Measurements from ENCODE around the gene MUC22.
"Not testable (repeated sequence)": the region's sequence is repeated elsewhere in the genome, so short reads cannot be mapped to it uniquely, and the experiment has no call there.

MUC22 gene

GRCh38 chr6:30998785-30999184, 11.5 kb upstream of the MUC22 start:
- no peaks in the 10 kb centered on the region for H3K4me1 ChIP-seq
- intact Hi-C loops (cut with DNase I; ENCODE audit: low total_unique reads): no loop called here
- no peaks in the 10 kb centered on the region for H3K36me3 ChIP-seq
- H3K4me3 ChIP-seq: no peak overlapping the region
- DNase-seq: no peak
- no peak overlapping the region for H3K27ac ChIP-seq
- TF ChIP-seq, protein P1, sequence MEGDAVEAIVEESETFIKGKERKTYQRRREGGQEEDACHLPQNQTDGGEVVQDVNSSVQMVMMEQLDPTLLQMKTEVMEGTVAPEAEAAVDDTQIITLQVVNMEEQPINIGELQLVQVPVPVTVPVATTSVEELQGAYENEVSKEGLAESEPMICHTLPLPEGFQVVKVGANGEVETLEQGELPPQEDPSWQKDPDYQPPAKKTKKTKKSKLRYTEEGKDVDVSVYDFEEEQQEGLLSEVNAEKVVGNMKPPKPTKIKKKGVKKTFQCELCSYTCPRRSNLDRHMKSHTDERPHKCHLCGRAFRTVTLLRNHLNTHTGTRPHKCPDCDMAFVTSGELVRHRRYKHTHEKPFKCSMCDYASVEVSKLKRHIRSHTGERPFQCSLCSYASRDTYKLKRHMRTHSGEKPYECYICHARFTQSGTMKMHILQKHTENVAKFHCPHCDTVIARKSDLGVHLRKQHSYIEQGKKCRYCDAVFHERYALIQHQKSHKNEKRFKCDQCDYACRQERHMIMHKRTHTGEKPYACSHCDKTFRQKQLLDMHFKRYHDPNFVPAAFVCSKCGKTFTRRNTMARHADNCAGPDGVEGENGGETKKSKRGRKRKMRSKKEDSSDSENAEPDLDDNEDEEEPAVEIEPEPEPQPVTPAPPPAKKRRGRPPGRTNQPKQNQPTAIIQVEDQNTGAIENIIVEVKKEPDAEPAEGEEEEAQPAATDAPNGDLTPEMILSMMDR (IDR thresholded peaks at IDR 0.05): no peak
- no peaks in the 10 kb centered on the region for H3K9me3 ChIP-seq
- H3K27me3 ChIP-seq: peaks cover 0 to 3% of the 10 kb centered on the region in 2 donors

DNA sequence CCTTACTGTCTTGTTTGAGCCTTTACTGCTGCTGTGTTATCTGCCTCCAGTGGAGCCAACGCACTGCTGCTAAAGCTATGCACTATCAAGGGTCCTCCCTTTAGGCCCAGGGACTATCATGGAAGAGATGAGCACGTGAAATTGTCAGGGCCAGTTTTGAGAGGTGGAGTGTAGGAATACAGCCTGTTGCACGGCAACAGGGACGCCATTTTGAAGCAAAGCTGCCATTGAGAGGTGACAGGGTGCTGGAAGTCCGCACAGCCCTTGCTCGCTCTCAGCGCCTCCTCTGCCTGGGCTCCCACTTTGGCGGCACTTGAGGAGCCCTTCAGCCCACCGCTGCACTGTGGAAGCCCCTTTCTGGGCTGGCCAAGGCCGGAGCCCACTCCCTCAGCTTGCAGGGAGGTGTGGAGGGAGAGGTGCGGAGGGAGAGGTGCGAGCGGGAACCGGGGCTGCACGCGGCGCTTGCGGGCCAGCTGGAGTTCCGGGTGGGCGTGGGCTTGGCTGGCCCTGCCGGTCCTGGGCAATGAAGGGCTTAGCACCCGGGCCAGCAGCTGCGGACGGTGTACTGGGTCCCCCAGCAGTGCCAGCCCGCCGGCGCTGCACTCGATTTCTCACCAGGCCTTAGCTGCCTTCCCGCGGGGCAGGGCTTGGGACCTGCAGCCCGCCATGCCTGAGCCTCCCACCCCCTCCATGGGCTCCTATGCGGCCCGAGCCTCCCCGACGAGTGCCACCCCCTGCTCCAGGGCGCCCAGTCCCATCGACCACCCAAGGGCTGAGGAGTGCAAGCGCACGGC, 10.0 kb upstream of the MUC22 start:
- H3K27ac ChIP-seq; H3K4me3 ChIP-seq; H3K36me3 ChIP-seq; H3K9me3 ChIP-seq; intact Hi-C loops (cut with DNase I; ENCODE audit: low total_unique reads); H3K27me3 ChIP-seq; DNase-seq; H3K4me1 ChIP-seq: not testable (repeated sequence)

- Histone ChIP-seq H3K27ac (no peak overlapping the region), H3K4me3 (no peak overlapping the region), H3K27me3 (peaks cover 0 to 3% of the 10 kb centered on the region in 2 donors), H3K36me3 (no peaks in the 10 kb centered on the region), H3K4me1 (no peaks in the 10 kb centered on the region), H3K9me3 (no peaks in the 10 kb centered on the region)
- TF ChIP-seq, protein P1 (IDR thresholded peaks at IDR 0.05): no peak
- intact Hi-C loops (cut with DNase I; ENCODE audit: low total_unique reads): no loop called here
- no peak for DNase-seq
Measured at GRCh38 chr6:31001281-31001888, 8.9 kb upstream of the MUC22 start.

DNA sequence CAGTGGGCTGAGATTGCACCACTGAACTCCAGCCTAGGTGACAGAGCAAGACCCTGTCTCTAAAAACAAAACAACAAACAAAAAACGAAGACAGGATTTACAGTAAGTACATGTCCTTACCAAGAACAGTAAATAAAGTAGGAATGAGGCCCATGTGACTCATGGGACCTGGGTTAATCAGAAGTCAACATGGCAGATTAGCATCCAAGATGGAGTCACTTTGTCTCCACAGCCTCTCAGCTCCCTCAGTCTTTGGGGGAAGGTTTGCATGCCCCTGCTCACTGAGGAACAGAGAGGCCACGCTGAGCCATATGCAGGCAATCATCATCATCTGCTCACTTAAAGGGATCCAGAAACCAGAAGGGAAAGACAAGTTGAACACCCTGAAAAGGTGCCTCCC, 7.8 kb upstream of the MUC22 start:
- TF ChIP-seq, protein P1 (IDR thresholded peaks at IDR 0.05): no peak
- H3K36me3 ChIP-seq: no peaks in the 10 kb centered on the region

GRCh38 chr6:31004794-31005193, 5.5 kb upstream of the MUC22 start:
- H3K4me3 ChIP-seq: no peak overlapping the region
- no peaks in the 10 kb centered on the region for H3K4me1 ChIP-seq
- TF ChIP-seq, protein P1 (IDR thresholded peaks at IDR 0.05): no peak
- peaks cover 0 to 8% of the 10 kb centered on the region in 2 donors for H3K27me3 ChIP-seq
- H3K9me3 ChIP-seq: no peaks in the 10 kb centered on the region
- no peak for DNase-seq
- no peaks in the 10 kb centered on the region for H3K36me3 ChIP-seq
- intact Hi-C loops (cut with DNase I; ENCODE audit: low total_unique reads): no loop called here
- no peak overlapping the region for H3K27ac ChIP-seq

More for the DNA sequence above, 7.8 kb upstream of the MUC22 start:
- intact Hi-C loops (cut with DNase I; ENCODE audit: low total_unique reads): no loop called here
- H3K4me1 ChIP-seq: no peaks in the 10 kb centered on the region
- DNase-seq: no peak
- no peak overlapping the region for H3K4me3 ChIP-seq
- H3K27ac ChIP-seq: no peak overlapping the region
- H3K27me3 ChIP-seq: peaks cover 0 to 3% of the 10 kb centered on the region in 2 donors
- no peaks in the 10 kb centered on the region for H3K9me3 ChIP-seq

DNA sequence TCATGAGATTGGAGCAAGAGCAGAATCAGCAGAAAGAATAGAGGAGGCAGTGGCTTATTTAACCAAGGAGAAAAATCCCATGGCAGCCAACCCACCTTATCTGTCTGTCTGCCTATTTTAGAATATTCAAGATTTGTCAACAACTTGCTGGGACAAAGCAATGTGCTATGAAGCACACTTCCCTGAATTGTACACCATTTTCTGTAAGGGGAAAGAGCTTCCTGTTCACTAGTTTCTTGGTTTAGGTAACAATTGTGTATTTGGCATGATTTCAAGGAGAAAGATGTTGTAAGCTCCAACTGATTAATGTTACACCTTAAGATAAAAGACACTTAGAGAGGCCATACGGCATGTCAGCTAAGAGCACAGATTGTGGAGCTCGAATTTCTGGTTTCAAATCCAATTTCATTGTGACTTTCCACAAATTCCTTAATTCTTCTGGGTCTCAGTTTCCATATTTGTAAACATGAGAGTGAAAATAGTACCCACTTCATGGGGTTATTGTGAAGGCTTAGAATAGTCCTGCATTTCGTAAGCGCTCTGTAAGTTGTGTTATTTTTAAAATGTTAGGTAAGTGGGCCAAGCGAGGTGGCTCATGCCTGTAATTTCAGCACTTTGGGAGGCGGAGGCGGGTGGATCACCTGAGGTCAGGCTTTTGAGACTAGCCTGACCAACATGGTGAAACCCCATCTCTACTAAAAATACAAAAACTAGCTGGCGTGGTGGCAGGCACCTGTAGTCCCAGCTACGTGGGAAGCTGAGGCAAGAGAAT, 4.8 kb upstream of the MUC22 start:
- H3K9me3 ChIP-seq: no peaks in the 10 kb centered on the region
- H3K4me3 ChIP-seq: no peak overlapping the region
- H3K36me3 ChIP-seq: no peaks in the 10 kb centered on the region
- no peak overlapping the region for H3K27ac ChIP-seq
- TF ChIP-seq, protein P1 (IDR thresholded peaks at IDR 0.05): no peak
- H3K27me3 ChIP-seq: peaks cover 0 to 10% of the 10 kb centered on the region in 2 donors
- intact Hi-C loops (cut with DNase I; ENCODE audit: low total_unique reads): no loop called here
- DNase-seq: no peak
- H3K4me1 ChIP-seq: no peaks in the 10 kb centered on the region
